Activated CD4-positive, CD25-positive, alpha-beta regulatory T cell treated with anti-CD3 and anti-CD28 coated beads, Interleukin-2, amount 50 U/mL, for 16 hours (primary cell): ENCODE results near the gene TUFT1.
"Not testable (repeated sequence)": the region's sequence is repeated elsewhere in the genome, so short reads cannot be mapped to it uniquely, and the experiment has no call there.

ENCODE experiments used
- DNase-seq: peaks from one replicate; pipeline ENCODE4 v3.0.0-alpha.2; 2020; ENCODE audit warnings: low read depth, low spot score

TUFT1 gene

DNA sequence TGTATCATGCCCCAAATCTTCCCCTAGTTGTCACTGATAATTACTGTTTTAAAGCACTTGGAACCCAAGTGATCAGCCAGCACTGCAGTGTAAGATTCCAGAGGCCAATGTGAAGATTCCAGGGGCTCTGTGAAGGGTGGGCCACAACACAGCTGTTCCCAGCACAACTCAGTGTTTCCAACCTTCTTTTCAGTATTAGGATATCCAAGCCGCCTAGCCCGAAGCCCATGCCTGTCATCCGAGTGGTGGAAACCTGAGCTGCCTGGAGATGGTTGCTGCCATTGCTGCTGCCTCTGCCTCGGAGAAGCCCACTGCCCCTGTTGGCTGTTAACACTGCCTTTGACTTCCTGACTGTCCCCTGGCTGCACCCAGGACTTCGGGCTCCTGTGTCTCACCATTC lies 41.3 kb downstream of the TUFT1 start:
- no peak for DNase-seq

DNA sequence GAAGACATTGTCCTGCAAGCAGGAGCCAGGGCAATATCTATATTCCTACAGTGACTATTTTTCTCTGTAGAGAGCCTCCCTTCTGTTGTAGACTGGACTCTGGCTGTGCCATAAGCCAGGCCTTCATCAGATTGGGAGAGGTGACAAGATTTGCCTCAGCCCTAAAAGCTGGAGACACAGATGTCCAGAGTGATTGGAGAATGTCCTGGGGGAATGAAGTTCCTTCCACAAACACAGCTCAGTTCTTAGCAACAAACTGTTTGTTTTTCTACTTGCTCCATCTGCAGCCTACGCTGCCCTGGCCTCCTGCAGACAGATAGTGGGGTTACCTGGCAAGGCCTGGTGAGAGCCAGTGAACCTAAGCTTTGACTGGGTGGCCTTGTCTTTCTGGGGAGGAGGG lies 41.8 kb downstream of the TUFT1 start:
- no peak for DNase-seq

DNA sequence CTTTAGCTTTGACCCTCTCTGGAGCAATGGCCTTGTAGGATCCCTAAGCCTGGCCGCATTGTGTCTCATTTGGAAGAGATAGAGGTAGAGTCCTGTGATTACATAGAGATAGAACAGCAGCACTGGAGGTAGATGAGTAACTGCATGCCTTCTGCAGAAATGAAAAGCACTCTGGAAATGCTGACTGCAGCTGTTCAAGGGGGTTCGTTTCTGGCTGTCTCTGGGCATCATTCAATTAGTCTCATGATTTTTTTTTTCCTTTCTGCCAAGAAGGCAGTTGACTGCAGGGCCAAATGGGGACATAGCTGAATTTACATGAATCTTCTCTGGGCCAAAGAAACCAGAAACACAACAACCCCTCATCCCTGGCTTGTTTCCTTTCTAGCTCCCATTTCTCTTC lies 43.7 kb downstream of the TUFT1 start:
- DNase-seq = no peak

DNA sequence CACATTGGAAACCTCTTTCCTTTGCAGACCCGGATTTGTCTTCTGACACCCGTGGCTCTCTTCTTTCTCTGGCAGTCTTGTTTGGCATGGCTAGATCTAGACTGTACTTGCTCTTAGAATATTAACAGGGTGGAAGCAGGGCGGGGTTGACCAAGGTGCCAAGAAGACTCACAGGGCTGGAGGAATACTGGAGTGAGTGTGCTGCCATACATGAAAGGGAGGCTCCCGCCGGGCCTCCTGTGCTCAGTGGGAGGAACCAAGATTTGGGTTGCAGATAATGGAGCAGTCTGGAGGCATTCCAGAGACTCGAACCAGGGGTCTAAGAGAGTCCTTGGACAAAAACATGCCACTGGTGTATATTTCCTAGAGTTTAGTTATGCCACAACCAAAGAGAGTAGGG lies 44.2 kb downstream of the TUFT1 start:
- DNase-seq = no peak

DNA sequence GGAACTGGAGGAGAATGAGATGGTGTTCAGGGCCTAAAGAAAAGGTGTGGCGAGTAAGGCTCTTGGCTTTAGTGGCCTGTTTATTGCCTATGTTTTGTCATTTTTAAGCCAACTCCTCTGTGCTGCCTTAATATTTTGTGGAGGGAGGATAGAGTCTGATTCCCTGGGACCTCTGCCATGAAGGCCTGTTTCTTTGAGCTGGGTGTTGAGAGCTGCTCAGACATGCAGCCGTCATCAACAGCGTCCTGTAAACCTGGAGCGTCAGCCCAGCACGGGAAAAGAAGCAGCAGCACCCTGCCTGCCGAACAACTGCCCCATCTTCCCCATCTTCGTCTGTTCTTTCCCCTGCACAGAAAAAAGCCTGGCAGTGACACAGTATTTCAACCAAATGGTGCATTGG lies 44.7 kb downstream of the TUFT1 start:
- DNase-seq = no peak

DNA sequence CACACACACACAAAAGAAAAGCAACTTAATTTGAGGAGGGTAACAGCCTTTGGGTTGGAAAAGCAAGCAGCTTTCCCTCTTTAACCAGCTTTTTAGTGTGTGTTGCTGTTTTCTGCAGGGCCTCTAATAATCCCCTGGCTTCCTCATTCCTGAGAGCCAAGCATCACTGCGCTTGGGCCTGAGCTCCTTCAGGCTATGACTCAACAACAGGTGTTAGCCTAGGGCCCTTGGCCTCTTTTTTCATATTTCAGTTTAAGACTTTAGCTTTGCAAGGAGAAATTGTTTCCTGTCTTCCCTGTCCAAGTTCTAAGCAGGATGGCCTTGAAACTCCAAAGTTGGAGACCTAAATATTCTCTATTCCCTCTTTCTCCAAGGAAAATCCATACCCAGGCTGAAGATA lies 45.5 kb downstream of the TUFT1 start:
- no peak for DNase-seq

DNA sequence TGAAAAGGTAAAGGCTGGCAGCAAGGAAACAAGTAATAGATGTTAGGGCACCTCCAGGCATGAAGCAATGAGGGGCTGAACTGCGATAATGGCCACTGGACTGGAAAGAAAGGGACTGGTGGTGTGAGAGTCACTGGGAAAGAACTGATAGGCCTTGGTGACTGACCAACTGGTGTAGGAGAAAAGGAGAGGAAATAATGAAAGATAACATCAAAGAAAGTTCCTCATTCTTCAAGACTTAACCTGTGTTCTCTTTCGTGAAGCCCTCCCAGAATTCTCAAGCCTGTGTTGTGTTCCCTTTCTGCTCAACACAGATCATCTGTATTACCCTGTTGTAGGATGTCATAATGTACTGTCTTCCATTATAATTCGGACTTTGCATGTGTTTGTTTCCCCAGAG lies 50.9 kb downstream of the TUFT1 start:
- DNase-seq = no peak

DNA sequence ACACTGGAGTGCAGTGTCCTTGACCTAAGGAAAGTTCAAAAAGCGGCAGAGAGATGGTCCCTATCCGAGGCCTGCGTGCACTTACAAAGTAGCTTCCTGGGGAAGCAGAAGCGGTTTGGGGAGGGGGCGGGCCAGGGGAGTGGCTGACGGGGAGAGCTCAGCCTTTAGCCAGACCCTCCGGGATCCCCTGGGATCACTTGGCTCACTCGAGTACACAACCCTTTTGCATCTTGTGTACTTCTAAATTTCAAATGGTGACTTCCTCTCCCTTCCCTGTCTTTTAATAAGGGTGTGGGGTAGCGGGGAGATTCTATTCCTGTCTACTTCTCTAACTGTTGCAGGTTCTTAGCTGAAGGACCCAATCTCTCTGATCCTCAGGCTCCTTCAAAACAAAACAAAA lies 53.6 kb downstream of the TUFT1 start:
- DNase-seq = no peak

DNA sequence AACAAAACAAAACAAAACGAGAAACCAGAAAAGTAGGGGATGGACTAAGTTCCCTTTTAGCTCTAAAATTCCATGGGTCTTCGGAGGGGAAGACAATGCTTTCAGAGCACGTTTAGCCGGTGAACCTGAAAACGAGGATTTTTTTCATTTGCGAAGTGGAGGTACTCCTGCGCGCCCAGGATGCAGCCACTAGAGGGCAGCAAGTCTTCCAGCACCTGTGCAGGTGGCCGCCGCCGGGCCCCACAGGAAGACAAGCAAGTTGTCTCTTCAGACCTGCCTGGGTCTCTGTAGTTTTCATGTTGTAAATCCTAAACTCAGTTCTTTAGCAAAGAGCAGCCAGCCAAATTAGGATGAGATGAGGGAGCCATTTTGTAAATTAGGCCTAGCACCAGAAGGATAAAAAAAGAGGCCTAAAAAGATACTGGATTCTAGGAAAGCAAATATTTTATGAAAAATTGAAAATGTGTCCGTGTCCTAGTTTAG lies 54.1 kb downstream of the TUFT1 start:
- peak; percentile 77 for DNase-seq

DNA sequence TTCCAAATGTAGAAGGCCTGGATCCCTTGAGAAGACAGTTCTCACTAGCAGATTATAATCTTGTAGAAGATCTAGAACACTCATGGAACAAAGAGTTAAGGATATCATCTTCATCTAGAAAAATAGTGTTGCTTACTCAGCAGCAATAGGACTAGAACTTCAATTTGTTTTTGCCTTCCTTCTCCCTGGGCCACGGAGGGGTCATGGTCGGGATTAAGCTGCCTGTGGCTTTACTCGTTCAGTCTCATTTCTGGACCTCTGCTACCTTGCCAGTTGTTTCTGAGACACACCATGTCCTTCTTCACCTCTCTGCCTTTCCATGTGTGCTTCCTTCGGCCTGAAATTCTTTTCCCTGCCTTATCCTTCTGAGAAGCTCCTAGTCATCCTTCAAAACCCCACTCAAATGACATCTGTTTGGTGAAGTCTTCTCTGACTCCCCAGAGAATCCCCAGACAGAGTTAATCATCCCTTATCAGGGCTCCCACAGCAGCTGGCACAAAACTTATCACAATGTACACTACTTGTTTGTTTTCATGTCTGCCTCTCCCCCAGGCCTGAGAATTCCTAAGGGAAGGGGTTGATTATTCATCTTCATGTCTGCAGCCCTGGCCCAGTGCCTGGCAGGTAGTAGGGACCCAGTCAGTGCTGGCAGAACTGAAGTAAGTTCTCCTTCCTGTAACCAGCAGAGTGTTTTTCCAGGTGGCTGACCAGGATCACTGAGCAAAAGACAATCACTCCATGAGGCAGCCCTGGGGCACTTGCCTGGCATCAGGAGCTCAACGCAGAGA lies 56.3 kb downstream of the TUFT1 start:
- DNase-seq = no peak

DNA sequence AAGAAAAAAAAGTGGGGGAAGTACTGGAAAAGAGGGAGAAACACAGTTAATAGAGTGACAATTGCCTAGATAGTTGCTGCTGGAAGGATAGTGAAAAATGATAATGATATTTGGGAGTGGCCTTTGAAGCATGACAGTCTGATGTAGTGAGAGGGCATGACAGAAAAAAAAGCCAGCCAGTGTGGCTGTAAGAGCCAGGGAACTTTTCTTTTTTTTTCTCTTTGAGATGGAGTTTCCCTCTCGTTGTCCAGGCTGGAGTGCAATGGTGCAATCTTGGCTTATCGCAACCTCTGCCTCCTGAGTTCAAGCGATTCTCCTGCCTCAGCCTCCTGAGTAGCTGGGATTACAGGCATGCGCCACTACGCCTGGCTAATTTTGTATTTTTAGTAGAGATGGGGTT lies 62.4 kb downstream of the TUFT1 start:
- DNase-seq = not testable (repeated sequence)

DNA sequence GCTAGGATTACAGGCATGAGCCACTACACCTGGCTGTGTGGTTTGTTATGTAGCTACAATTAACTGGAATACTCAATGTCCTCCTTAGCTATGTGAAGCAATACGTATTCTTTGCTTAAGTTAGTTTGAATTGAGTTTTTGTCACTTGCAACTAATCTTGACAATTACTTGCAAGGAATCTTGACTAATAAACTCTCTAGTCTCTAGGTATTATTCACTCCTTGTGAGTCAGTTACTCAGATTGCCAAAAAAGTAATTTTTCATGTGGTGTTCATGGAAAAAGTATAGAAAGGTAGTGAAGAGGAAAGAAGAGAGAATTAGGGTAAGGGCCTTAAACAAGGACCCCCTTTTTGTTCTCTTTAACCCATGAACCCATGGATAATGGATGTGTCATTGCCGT lies 64.2 kb downstream of the TUFT1 start:
- no peak for DNase-seq

DNA sequence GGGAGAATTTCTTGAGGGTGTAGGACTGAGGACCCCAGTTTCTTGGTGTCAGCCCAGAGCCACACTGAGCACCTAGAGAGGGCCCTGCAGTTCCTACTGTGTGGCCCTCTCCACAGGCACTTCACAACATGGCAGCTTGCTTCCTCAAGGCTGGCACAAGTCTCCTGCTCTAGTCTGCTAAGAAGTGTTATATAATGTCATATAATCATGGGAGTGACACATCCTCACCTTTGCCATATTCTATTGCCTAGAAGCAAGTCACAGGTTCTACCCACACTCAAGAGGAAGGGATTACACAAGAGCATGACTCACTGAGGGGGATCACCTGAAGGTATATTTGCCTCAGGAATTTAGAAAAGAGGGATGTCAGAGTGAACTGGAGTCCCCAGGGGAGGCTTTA lies 66.3 kb downstream of the TUFT1 start:
- no peak for DNase-seq

DNA sequence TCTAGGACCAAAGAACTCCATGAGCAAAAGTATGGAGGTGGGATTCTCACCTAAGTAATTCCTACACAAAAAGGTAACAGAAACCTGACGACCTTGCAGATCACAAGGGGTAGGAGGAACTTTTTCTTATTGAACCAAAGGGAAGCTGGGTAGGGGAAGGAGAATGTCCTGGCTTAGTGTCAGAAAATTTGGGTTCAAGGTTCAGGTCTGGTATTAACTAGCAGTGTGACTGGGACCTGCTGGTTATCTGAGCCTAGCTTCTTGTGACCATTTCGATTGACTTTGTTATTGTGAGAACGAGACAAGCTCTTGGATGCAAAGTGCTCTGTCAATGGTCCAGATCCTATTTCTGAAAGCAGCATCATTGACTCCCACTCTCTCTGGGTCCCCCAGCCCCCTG lies 66.7 kb downstream of the TUFT1 start:
- no peak for DNase-seq

DNA sequence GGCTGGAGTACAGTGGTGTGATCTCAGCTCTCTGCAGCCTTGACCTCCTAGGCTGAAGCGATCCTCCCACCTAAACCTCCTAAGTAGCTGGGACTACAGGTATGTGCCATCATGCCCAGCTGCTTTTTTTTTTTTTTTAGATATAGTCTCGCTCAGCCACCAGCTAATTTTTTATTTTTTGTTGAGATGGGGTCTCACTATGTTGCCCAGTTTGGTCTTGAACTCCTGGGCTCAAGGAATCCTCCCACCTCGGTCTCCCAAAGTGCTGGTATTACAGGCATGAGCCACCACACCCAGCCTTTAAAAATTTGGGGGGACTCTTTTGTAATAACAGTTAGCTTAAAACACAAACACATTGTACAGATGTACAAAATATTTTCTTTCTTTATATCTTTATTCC lies 70.0 kb downstream of the TUFT1 start:
- DNase-seq = no peak

DNA sequence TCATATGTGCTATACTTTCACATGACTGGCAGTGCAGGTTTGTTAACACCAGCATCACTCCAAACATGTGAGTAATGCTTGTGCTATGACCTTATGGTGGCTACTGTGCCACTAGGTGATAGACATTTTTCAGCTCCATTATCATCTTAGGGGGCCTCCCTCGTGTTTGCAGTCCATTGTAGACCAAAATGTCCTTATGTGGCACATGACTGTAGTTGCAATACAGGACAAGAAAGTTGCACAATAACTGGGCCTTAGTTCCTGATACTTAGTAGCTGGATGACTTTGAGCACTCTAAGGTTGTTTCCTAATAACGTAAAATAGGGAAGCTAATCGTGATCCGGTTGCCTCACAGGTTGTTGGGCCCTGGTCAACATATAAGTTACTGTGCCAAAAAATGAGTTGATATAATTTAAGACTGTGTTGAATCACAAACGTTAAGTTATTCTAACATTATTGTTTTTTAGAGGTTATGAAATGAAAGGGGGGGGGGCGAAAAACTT lies 71.2 kb downstream of the TUFT1 start:
- no peak for DNase-seq

DNA sequence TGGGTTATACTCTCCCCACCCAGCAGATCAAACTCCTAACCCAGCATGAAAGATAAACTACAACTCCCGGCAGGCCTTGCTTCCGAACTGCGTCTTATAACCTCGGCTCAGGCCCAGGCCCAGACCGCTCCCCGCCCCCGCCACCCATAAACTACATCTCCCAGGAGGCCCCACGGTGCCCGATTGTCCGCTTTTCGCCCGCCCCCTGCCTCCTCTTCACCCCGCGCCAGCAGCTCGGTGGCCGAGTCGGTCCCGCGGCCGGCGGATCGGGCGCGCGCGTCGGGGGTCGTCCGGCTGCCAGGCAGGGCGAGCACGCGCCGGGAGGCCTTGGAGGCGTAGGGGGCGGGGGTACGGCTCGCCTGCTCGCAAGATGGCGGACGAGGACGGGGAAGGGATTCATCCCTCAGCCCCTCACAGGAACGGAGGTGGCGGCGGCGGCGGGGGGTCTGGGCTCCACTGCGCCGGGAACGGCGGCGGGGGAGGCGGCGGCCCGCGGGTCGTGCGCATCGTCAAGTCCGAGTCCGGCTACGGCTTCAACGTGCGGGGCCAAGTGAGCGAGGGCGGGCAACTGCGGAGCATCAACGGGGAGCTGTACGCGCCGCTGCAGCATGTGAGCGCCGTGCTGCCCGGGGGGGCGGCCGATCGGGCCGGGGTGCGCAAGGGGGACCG lies 71.9 kb downstream of the TUFT1 start, which contains the start of gene SNX27:
TSS of gene SNX27 (plus strand) at position 219 of the 669 bp plus-strand sequence. CDS start at position 371, 152 bp downstream.
- DNase-seq = peak; percentile 76

DNA sequence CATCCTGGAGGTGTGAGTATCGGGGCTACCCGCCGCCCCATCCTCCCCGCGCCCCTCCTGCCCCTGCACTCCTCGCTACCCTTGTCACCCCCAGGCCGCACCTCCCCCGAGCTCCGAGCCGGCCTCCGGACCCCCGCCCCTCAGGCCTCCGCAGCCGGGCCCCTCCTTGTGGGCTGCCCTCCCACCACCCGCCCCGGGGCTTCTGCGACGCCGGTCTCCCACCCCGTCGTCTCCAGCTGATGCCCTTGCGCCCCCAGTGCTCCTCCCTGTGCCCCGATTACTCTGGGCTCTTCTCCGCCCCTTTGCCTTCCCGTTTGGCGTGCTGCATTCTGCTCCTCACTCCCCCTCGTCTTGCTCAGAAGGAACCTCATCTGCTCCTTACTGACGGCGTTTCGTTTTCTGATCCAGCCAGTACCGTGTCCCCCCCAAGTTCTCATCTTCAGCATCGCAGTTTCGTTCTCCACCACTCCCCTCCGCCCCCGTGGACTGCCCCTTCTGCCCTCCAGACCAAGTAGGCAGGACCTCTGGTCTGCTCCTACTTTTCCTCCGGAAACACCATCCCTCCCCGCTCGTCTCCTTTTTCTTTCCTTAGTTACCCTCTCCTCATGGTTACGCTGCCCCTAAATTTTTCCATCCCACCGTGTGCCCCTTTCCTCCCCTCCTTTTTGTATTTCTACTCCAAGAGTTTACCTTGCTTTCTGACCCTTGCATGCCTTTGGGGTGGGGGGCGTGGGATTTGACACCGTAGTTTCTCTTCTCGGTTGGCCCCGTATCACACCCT lies 72.6 kb downstream of the TUFT1 start:
- DNase-seq = no peak

DNA sequence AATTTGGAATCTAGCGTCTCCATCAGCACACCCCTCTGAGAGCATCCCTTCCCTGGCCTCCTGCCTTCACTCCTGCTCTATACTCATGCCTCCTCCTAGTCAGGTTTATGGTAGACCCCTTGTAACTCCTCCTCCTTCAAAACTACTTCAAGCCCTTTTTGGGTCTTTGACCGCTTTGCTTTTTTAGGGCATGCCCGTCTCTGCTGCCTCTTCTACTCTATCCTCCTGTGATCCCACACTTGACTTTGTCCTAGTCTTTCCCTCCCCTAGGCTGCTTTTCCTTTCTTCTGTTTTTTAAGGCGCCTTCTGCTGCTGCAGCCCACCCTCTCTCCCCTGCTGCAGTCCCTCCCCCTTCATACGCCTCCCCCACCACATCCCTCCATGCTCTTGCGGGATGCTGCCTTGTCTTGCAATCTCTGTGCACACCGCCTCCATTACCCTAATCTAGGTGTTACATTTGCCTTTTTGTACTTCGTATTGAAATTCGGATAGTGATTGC lies 73.2 kb downstream of the TUFT1 start:
- no peak for DNase-seq

DNA sequence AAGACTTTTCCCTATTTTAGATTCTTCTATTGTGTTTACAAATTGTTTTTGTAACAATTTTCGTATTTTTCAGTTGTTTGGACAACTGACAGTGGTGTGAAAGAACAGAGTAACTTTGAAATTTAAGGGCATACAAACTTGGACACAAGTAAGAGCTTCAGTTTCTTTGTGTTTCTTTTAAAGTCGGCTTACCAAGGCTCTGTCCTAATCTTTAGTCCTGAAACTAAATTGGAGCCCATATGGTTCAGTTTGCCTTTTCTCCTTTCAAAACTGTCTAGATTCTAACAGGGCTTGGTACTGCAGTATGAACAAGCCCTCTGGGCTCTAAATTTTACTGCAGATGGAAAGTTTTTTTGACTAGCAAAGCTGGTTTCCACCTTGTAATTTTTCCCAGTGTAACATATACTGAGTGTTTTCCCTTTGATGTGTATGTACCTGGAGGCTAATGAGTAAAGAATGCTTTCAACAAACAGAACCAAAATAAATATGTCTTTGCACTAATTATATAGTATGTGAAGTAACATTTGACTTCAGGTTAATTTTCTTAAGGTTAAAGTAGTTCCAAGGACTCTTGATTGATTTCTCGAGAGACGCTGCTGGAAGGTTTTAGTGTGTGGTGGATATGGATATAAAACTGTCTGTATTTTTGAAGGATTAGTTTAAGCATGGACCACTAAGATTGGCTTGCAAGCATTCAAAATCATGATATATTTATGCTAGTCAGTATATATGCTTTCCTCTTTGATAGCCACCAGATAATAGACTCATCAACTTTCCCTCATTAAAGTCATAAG lies 75.8 kb downstream of the TUFT1 start:
- no peak for DNase-seq

DNA sequence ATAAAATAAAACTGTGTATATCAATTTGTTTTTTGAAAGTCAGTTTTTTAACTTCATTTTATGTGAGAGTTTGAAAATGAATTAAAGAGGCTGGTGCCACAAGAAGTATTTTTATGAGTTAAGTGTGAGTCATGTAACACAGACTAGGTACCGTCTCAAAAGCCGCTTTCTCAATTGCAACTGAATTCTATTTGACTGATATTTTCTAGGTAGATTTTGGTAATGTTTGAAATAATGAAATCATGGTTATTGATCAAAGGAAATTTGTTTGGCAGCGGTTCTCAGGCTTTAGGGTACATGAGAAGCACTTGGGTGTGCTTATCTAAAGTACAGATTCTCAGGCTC lies 76.4 kb downstream of the TUFT1 start:
- DNase-seq = no peak
